HG02970 (cell line): ENCODE measurements around the gene TTC34.

Experiments
- ATAC-seq: cut with Tn5 transposase; IDR thresholded peaks from one replicate; pipeline ENCODE4 v1.9.1; 2021; ENCODE audit warnings: mild to moderate bottlenecking, moderate library complexity, moderate number of reproducible peaks; ENCODE audit not compliant: unreplicated experiment, low FRiP score

The TTC34 gene

GRCh38 chr1:2644171-2644570 is 157.3 kb downstream of the TTC34 start:
- no peak for ATAC-seq

GRCh38 chr1:2643414-2644077 is 157.9 kb downstream of the TTC34 start:
- ATAC-seq: no peak

- peak; percentile 85 for ATAC-seq
These were observed 158.7 kb downstream of the TTC34 start for GRCh38 chr1:2642560-2643413.

DNA sequence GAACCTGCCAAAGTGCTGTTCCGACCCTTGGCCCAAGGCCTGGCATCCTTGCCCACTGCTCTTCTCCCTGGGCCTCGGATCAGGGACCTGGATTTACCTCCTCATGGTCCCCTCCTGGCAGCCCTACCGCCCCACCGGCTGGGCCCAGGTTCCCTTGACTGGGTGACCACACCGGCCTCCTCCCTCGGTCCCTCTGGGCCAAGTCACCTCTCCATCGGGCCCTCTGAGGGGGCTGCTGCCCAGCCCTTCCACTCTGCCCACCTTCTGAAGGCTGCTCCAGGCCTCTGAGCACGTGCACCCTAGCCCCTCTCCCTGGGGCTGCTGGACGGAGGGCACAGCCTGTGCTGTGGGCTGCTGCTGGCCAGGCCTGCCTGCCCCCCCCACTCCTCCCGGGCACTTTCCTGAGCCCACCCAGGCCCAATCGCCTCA is 159.3 kb downstream of the TTC34 start:
- no peak for ATAC-seq

- no peak for ATAC-seq
These were observed 159.9 kb downstream of the TTC34 start for GRCh38 chr1:2641381-2642130.

DNA sequence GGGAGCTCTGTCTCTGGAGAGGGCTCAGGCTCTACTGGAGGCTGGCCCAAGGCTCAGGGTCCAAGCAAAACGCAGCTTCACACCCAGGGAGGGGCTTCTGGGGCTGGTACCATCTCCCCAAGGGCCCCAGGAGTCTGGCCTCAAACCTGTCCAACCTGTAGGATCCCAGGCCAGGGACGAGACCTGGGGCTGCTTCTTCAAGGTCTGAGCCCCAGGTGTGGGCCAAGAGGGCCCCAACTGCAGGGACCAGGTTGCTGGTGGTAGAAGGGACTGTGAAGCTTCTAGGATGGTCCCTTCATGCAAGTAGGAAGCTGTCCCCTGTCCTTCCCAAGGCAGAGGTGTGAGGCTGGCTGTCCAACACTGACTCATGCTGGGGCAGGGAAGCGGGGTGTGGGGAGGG is 160.9 kb downstream of the TTC34 start:
- no peak for ATAC-seq

DNA sequence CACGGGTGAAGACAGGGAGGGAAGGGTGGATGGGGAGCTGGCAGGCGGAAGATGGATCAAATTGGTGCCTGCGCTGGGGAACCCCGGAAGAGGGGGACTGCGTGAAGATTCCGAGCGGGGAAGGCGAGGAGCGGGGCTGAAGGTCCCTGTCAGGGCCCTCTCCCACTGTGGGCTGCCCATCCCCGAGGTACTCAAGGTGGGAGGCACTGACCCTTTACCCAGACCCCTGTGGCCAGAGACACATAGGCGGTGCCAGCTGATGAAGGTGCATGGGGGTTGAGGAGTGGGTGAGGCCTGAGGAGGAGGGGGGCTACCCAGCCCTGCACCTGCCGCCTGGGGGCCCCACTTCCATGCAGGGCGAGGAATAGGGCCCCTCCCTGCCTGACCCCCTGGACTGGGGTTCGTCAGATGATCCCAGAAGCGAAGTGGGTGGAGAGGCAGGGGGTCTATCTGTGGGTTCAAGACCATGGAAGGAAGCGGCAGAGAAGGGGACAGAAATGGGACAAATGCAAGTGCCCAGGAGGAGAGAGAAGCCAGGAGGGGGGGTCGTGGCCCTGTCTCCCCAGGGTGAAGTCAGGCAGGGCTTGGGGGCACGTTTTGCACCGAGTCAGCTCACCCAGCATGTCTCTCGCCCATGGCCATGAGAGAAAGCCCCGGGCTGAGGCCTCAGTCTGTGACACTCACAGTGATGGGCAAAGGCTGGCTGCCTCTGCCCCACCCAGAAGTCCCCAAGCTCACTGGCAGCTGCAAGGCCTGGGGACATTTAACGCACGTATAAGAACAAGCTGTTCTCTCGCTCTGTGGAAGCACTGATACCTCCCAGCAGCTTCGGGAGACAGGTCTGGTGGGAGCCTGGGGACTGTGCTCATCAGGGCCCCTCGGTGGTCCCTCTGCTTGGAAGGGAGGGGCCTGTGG is 161.6 kb downstream of the TTC34 start:
- no peak for ATAC-seq

DNA sequence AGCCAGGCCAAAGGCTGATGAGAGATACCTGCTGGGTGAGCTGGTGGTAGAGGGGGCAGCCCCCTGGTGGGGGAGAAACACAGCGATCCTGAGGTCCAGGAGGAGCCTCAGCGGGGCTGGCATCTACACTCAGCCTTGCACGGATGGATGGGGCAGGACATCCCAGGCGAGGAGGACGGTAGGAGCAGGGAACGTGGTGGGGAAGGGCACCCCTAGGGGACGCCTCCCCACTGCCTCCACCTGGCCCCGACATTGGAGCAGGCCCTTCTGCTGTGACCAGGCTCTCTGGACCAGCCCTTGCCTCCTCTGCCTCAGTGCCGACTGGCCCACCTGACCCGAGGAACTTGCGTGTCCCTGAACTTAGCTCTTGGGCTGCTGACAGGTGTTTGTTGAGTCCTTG is 162.3 kb downstream of the TTC34 start:
- ATAC-seq: no peak

DNA sequence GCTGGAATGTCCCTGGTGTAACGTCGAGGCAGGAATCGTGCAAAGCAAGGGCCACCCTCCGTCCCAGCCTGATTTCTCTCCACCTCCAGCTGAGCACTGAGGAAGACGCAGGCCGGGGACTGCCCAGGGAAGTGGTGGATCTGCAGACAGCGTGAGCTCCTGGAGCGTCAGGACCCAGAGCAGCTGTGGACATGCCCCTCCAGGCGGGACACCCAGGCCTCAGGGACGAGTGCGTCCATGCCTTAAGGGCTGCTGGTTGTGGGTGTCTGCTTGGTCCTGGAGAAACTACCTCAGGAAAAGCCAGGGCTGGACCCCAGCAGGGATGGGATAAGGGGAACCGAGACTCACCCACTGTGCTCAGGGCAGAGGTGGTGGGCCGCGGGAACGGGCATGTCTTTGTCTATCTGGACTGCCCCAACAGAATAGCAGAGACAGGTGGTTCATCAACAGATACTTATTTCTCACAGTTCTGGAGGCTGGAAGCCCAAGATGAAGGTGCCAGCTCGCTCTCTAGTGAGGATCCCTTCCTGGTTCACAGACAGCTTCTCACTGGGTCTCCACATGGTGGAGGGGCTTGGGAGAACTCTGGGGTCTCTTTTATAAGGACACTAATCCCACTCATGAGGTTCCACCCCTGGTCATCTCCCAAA is 162.9 kb downstream of the TTC34 start:
- ATAC-seq: no peak

DNA sequence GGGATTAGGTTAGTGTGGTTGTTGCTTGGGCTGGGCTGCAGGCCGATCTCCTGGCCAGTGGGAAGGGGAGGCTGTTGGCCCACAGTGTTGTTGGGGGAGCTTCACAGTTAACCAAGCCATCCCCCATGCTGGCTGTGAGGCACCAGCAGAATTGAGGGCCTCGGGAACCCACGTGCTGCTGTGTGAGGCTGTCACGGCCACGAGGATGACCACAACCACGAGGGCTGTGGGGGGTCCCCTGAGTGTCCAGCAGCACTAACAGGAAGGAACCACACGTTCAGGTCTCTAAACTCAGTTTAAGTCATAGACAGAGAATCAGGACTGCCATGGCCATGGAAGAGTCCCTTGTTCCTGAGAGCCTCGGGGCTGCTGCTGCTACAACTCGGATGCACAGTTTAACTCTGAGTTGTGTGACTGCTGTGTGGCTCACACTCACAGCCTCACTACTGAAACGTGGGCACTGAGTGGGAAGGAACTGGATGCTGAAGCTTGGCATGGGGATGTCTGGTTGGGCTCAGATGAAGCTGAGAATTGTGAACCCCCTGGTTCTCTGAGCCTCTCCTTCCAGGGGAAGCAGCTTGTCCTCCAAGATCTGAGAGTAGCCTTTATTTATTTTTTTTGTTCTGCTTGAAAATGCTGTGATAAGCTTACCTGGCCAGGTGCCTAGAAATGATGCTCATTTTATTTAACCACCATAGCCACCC is 163.9 kb downstream of the TTC34 start:
- no peak for ATAC-seq

GRCh38 chr1:2636733-2637132 is 164.8 kb downstream of the TTC34 start:
- ATAC-seq: no peak

GRCh38 chr1:2635361-2636010 is 166.0 kb downstream of the TTC34 start:
- no peak for ATAC-seq

DNA sequence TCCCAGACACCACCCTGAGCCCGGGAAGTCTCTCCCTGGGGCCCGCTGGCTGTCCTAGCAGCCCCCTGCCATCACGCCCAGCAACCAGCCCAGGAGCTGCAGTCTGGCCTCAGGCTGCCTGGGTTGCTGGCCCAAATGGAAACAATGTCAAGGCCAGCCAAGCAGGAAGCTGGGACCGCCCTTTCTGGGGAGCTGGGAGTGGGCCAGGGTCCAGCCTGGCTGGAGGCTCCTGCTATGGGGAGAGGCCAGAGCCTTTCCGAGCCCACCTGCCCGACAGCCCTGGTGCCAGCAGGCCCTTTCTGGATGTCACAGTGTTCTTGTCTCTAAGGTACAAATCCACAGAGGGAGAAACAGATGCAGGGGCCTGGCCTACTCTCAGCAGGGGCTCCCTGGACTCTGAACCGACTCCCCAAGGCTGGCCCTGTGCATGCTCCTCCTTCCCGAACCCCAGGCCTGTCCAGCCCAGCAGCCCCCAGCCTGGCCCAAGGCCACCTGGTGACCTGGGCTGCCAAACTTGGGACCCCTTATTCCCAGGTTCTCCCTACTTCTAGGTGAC is 167.5 kb downstream of the TTC34 start:
- ATAC-seq: no peak

- ATAC-seq: no peak
These were observed 168.0 kb downstream of the TTC34 start for GRCh38 chr1:2633366-2633935.

DNA sequence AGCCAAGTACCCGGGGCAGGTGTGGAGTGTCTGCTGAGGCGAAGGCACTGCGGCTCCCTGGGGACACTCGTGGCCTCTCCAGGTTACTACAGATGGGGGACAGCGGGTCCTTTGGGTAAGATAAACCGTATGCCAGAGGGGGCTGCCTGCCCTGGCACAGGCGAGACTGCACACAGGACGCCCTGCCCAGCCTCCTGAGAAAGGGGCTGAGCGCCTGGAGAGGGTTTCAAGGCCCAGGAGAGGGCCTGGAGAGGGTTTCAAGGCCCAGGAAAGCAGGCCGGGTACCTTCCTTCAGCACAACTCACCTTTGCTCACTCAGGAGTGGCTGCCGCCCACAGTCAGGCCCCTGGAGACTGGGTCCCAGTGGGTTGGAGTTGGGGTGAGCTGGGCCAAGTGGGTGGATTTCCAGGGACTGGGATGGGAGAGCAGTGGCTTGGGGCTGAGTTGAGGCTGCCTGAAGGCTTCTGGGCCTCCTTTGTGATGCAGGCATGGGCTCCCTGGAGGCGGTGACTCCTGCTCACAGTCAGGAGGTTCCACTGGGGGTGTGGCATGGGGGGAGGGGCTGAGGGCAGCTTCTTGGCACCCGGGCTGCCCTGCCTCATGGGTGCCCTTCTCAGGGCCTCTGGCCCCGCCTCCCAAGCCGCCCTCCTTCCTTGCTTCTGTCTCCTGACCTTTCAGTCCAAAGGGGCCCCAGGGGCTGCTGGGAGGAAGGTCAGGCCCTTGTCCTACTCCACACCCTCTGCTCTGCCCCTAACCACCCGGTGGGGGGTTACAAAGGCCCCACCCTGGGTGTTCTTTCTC is 168.7 kb downstream of the TTC34 start, which contains the start of gene MMEL1:
MMEL1 (minus strand) TSS at position 456 of the 801 bp plus-strand sequence. CDS start 3,532 bp downstream, outside the sequence.
- no peak for ATAC-seq

- no peak for ATAC-seq
These were observed 169.5 kb downstream of the TTC34 start for GRCh38 chr1:2632051-2632430.
